Skeletal muscle tissue (tissue), 4 donors: ENCODE data around the gene CMIP. TPM values are rescaled to one million over a fixed set of nuclear protein-coding genes. Genes with fewer than 3 reads are reported as not detected.
"Not testable (repeated sequence)": the region's sequence is repeated elsewhere in the genome, so short reads cannot be mapped to it uniquely, and the experiment has no call there.

ENCODE experiments used
- H3K27ac ChIP-seq: one replicate; pipeline ENCODE4 v1.7.0; 2013; ENCODE audit warnings: mild to moderate bottlenecking, low read depth, low read length, inconsistent platforms
- H3K27me3 ChIP-seq, 3 donors: one replicate each; pipeline ENCODE4 v1.7.0; 2013; ENCODE audit warnings: low read length in 3 of 3; ENCODE audit not compliant: control insufficient read depth in 3 of 3, insufficient read depth in 3 of 3
- H3K36me3 ChIP-seq, 3 donors: one replicate each; pipeline ENCODE4 v1.7.0; 2013; ENCODE audit warnings: low read length in 3 of 3; ENCODE audit not compliant: control insufficient read depth in 3 of 3, insufficient read depth in 3 of 3
- H3K4me1 ChIP-seq, 3 donors: one replicate each; pipeline ENCODE4 v1.7.0; 2013; ENCODE audit warnings: low read length in 3 of 3, mild to moderate bottlenecking in 3 of 3; ENCODE audit not compliant: control insufficient read depth in 3 of 3, insufficient read depth in 3 of 3
- H3K4me3 ChIP-seq, 3 donors: one replicate each; pipeline ENCODE4 v1.7.0; 2013; ENCODE audit warnings: low read length in 3 of 3
- H3K9ac ChIP-seq, 3 donors: one replicate each; pipeline ENCODE4 v1.7.0; 2013; ENCODE audit warnings: low read length in 3 of 3, mild to moderate bottlenecking in 3 of 3, moderate library complexity in 2 of 3, low read depth in 1 of 3
- H3K9me3 ChIP-seq, 3 donors: one replicate each; pipeline ENCODE4 v1.7.0; 2013; ENCODE audit warnings: low read length in 3 of 3; ENCODE audit not compliant: control insufficient read depth in 3 of 3
- total RNA-seq: library from RNA; depleted of rRNA; stranded (reverse); fragments of >200 nt; gene quantifications from one replicate; pipeline ENCODE4 v1.2.3, GENCODE V29; 2014
- donor health status: Osteomylitis.

CMIP gene
- total RNA-seq, 1 donor from 2014 or later = 6.8 TPM

DNA sequence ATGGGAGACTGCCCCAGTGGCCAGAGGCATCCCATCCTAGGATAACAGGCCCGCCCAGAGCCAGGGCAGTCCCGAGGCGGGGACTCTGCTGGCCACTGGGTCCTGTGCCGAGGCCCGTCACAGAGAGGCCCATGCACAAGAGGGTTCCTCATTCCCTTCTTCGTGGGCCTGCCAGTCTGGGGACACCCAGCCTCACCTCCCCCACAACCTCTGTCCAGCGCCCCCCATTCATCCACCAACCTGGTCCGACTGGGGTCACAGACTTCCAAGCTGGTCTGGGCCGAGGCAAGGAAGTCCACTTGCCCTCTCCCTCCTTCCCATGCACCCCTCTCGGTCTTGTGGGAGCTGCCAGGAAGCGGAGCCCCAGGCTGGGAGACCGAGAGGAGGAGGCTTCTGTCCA lies 240.3 kb downstream of the CMIP start:
- Histone ChIP-seq H3K4me3 (no peak overlapping the region), H3K27me3 (no peaks in the 10 kb centered on the region), H3K36me3 (peaks cover 0 to 3% (median 0%) of the 10 kb centered on the region in 3 donors), H3K9me3 (no peaks in the 10 kb centered on the region), H3K4me1 (peaks cover 0 to 5% (median 3%) of the 10 kb centered on the region in 3 donors), H3K9ac (no peak overlapping the region), H3K27ac (no peak overlapping the region)

DNA sequence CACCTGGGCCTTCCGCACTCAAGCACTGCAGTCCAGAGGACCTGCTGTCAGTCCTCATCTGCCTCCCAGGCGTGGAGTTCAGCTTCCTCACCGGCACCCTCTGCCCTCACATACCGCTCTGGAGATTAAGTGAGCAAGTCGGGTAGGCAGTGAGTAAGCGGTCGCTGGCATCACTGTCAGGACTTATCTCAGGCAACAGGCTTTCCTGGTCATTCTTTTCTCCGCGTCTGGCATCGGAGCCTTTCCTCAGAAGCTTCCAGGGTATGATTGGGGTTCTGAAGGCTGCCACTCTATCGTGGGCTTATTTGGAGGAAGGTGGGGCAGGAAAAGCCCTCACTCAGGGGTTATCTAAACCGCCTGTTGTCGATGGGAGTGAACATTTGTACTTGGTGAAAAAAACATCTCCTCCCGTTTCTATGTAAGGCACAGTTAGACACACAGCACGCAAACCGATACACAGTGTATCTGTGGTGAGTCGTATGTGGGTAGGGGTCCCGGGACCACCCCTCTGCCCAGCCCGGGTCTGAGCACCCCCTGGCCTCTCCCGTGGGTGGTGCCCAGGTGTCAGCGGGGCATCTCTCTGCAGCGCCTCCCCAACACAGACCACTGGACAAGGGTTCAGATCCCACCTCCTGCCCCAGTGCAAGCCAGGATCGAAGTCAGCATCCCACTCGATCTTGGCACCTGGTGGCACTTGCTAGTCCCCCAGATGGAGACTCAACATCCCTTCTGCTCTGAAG lies 242.0 kb downstream of the CMIP start:
- H3K27ac ChIP-seq = no peak overlapping the region
- H3K9ac ChIP-seq = no peak overlapping the region

DNA sequence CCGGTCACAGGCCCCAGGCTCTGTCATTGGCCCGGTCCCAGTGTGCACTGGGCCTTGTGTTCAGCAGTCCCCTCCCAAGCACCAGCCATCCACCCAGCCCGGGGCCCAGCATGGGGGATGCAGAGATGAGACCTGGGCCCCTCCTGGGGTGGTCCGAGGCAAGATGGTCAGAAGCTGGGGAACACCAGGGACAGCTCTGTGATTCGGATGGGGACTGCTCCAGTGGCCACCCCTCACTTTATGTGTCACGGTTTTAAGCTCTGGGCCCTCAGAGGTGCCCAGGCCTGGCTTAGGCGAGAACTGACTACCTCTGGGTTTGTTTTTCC lies 242.5 kb downstream of the CMIP start:
- Histone ChIP-seq H3K9me3 (no peaks in the 10 kb centered on the region), H3K4me3 (no peak overlapping the region), H3K9ac (no peak overlapping the region), H3K36me3 (no peaks in the 10 kb centered on the region), H3K27me3 (no peaks in the 10 kb centered on the region), H3K27ac (no peak overlapping the region), H3K4me1 (peaks cover 0 to 3% (median 0%) of the 10 kb centered on the region in 3 donors)

More for the DNA sequence above, 242.0 kb downstream of the CMIP start:
- H3K9me3 ChIP-seq = no peaks in the 10 kb centered on the region
- H3K4me3 ChIP-seq = no peak overlapping the region
- H3K27me3 ChIP-seq = no peaks in the 10 kb centered on the region
- H3K36me3 ChIP-seq = no peaks in the 10 kb centered on the region
- peaks cover 0 to 3% (median 0%) of the 10 kb centered on the region in 3 donors for H3K4me1 ChIP-seq

DNA sequence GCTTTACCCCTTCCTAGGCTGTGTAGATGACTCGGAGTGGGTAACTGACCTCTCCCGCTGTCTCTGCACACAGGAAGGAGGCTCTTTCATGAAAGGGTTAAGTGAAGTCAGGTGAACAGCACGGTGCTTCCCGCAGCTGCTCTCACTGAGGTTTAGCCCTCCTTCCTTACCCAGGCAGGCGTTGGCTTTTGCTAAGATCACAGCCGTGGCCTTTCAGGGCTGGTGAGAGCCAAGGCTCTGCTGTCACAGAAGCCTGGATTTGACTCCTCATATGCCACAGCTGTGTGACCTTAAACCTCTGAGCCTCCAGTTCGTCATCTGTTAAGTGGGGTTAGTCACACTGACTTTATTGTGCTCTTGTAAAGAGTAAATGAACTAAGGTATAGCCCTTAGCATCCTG lies 243.6 kb downstream of the CMIP start:
- Histone ChIP-seq H3K27me3 (no peaks in the 10 kb centered on the region), H3K9ac (no peak overlapping the region), H3K27ac (no peak overlapping the region), H3K36me3 (peaks cover 0 to 6% (median 2%) of the 10 kb centered on the region in 3 donors), H3K9me3 (no peaks in the 10 kb centered on the region), H3K4me3 (no peak overlapping the region), H3K4me1 (peaks cover 0 to 6% (median 0%) of the 10 kb centered on the region in 3 donors)

DNA sequence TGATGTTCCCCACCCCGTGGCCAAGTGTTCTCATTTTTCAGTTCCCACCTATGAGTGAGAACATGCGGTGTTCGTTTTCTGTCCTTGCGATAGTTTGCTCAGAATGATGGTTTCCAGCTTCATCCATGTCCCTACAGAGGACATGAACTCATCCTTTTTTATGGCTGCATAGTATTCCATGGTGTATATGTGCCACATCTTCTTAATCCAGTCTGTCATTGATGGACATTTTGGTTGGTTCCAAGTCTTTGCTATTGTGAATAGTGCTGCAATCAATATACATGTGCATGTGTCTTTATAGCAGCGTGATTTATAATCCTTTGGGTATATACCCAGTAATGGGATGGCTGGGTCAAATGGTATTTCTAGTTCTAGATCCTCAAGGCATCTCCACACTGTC lies 244.2 kb downstream of the CMIP start:
- not testable (repeated sequence) for H3K4me3 ChIP-seq, H3K4me1 ChIP-seq, H3K27ac ChIP-seq, H3K36me3 ChIP-seq, H3K9ac ChIP-seq, H3K27me3 ChIP-seq, H3K9me3 ChIP-seq

DNA sequence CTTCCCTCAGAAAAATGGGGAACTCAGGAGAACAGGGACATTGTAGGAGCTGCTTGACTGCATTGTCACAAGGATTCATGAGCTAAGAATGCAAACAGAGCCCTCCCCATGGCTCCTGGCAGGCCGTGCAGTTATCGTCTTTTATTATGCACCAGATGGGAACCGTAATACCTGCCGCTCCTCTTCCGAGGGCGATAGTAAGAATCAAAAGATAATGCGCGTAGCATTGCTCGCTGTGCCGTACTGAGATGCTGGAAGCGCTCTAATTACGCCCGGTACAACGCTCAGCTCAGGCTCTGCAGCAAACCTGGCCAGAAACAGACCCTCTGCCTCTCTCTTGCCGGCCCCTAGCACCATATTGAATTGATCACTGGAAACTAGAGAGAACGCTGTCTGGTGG lies 247.4 kb downstream of the CMIP start:
- no peak overlapping the region for H3K9ac ChIP-seq
- peaks cover 0 to 14% (median 6%) of the 10 kb centered on the region in 3 donors for H3K36me3 ChIP-seq
- H3K4me1 ChIP-seq = peaks cover 9 to 27% (median 19%) of the 10 kb centered on the region in 3 donors
- no peak overlapping the region for H3K4me3 ChIP-seq
- H3K27me3 ChIP-seq = no peaks in the 10 kb centered on the region
- no peaks in the 10 kb centered on the region for H3K9me3 ChIP-seq
- H3K27ac ChIP-seq = no peak overlapping the region

DNA sequence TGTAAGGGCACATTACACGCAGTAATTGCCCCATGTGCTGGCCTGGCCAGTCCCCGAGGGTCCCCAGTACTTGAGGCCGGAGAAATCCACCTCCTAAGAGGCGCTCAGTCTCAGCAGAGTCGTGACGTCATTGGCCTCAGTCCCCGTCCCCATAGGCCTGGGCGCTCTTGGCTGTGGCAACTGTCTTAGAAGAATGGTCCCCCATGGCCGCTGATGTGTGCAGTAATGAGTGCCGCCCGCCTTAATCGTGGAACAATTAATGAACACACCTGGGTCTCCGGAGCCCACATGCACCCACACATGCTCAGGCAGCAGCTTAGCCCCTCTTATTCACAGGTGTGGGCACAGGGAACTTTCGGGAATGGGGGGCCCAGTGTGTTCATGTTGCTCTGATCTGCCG lies 248.0 kb downstream of the CMIP start:
- no peak overlapping the region for H3K27ac ChIP-seq
- no peaks in the 10 kb centered on the region for H3K9me3 ChIP-seq
- H3K4me1 ChIP-seq = peaks cover 9 to 27% (median 24%) of the 10 kb centered on the region in 3 donors
- H3K36me3 ChIP-seq = peaks cover 0 to 14% (median 6%) of the 10 kb centered on the region in 3 donors
- no peaks in the 10 kb centered on the region for H3K27me3 ChIP-seq
- H3K4me3 ChIP-seq = no peak overlapping the region
- no peak overlapping the region for H3K9ac ChIP-seq

DNA sequence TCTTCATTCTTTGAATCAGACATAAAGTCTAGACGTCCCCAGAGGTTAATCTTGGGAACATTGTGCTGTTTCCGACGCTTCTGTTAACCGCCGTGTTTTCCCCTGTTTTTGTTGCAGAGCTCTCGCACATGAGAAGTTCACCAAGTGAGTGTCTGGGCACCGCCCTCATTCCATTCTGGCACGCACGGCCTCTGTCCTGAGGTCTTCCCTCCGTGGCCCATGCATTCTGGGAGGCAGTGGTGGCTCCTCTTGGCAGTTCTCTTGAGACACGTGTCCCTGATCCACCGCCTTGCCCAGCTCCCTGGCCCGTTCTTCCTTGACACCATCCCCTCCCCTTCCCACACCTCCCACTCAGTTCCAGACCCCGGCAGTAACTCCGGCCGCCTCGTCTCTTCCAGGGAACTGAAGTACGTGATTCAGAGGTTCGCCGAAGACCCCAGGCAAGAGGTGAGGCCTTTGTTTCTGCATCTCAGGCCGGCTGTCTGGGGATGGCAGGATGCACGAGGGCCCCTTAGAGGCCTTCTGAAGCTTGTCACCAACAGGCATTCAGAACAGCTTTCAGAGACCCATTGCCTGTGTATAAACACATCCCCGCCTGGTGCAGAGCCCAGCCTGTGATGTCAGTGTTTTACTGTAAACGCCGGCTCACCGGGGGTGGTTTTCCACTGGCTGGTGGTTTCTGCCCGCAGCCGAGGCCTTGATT lies 248.6 kb downstream of the CMIP start:
- Histone ChIP-seq H3K9ac (peak overlapping the region in 1 of 3 donors; percentile 14), H3K27ac (peak overlapping the region; percentile 48), H3K27me3 (no peaks in the 10 kb centered on the region), H3K4me3 (no peak overlapping the region), H3K9me3 (no peaks in the 10 kb centered on the region), H3K4me1 (peaks cover 9 to 27% (median 24%) of the 10 kb centered on the region in 3 donors), H3K36me3 (peaks cover 0 to 14% (median 6%) of the 10 kb centered on the region in 3 donors)

DNA sequence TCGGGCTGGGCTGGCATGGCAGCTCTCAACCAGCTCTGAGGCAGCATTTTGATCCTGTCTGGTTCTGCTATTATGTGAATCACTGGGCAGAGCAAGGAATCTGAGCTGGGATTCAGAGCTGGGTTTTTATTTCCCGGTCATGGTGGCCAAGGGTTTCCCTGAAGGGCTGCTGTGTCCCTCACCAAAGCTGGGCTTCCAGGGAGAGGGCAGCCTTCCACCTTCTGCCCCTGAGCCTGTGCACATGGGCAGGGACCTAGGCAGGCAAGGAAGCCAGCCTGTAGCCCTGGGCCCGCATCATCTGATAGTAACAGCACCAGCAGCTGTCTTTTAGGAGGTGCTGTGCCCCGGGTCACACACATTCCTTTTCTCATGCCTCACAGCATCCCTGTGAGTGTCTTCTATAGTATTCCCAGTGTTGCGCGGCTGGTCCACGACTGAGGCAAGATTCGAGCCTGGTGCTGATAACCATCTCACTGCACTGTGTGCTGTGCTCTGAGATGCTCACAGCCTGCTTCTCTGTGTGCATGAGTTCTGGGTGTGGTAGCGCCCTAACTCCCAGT lies 249.2 kb downstream of the CMIP start:
- peaks cover 0 to 14% (median 6%) of the 10 kb centered on the region in 3 donors for H3K36me3 ChIP-seq
- no peak overlapping the region for H3K4me3 ChIP-seq
- no peak overlapping the region for H3K9ac ChIP-seq
- no peaks in the 10 kb centered on the region for H3K9me3 ChIP-seq
- H3K27me3 ChIP-seq = no peaks in the 10 kb centered on the region
- H3K27ac ChIP-seq = peak overlapping the region; percentile 48
- peaks cover 9 to 27% (median 24%) of the 10 kb centered on the region in 3 donors for H3K4me1 ChIP-seq
